GM12873 (cell line): ENCODE measurements around the gene CSNK2A3.

ENCODE experiments used
- TF ChIP-seq, protein P1 (sequence below): IDR thresholded peaks from 2 replicates; pipeline ENCODE4 v1.5.1; 2012; ENCODE audit warnings: low read depth, mild to moderate bottlenecking, moderate library complexity, low read length, control low read depth; ENCODE audit not compliant: insufficient read depth; ENCODE audit errors: missing control alignments

Gene CSNK2A3

DNA sequence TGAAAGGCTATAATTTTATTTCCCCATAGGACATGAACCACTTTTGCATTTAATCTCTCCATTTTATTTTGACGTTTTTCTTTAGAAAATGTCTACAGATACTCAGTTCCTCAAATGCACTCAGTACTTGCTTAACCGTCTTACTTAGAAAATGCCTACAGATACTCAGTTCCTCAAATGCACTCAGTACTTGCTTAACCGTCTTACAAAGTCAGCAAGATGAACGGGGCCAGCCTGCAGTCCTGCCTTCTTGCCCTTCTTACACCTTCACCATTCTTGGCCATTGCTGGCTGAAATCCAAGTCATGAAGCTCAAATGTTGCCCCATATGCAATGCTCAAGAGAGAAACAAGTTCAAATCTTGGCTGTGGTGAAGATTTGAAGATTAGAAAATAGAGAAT, 34.1 kb downstream of the CSNK2A3 start:
- TF ChIP-seq, protein P1, sequence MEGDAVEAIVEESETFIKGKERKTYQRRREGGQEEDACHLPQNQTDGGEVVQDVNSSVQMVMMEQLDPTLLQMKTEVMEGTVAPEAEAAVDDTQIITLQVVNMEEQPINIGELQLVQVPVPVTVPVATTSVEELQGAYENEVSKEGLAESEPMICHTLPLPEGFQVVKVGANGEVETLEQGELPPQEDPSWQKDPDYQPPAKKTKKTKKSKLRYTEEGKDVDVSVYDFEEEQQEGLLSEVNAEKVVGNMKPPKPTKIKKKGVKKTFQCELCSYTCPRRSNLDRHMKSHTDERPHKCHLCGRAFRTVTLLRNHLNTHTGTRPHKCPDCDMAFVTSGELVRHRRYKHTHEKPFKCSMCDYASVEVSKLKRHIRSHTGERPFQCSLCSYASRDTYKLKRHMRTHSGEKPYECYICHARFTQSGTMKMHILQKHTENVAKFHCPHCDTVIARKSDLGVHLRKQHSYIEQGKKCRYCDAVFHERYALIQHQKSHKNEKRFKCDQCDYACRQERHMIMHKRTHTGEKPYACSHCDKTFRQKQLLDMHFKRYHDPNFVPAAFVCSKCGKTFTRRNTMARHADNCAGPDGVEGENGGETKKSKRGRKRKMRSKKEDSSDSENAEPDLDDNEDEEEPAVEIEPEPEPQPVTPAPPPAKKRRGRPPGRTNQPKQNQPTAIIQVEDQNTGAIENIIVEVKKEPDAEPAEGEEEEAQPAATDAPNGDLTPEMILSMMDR, result no peak

DNA sequence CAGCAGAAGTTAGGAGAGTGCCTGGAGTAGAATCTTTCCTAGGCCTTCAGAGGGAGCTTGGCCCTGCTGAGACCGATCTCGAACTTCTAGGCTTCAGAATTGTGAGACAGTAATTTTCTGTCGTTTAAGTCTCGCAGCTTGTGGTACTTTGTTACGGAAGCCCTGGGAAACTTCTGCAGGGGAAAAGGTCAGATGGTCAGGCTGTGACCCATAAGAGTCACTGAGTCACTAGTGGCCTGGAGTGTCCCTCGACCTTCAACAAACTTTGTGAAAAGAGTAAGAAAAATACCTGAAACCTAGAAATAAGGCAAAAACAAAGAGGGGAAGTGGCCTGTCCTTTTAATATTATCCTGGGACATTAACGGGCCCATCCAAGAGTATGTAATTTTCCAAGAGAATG, 34.6 kb downstream of the CSNK2A3 start:
- TF ChIP-seq, protein P1, result no peak

DNA sequence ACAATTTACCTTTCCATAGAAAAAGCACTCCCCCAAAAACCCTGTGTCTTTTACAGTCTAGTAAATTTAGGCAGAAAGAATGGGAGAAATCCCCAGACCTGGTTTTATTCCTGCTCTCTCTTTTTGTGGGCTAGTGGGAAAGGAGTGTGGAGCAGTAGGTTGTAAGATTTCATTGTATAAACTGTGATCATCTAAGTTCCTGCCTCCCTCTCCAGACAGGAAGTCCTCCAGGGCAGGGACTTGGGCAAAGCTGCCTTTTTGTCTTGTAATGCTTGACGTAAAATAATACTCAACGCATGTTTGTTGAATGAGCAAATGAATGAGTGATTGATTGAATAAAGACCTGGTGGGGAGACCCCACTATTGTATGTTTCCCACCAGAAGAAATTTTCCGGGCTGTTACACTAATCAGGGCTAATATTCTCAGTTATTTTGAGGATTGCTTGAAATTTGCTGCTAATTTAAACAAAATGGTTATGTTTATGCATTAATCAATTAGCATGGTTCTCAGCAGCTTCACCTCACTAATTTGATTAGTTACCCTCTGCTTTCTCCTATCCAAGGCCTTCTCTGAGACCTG, 36.3 kb downstream of the CSNK2A3 start:
- TF ChIP-seq, protein P1, result no peak

DNA sequence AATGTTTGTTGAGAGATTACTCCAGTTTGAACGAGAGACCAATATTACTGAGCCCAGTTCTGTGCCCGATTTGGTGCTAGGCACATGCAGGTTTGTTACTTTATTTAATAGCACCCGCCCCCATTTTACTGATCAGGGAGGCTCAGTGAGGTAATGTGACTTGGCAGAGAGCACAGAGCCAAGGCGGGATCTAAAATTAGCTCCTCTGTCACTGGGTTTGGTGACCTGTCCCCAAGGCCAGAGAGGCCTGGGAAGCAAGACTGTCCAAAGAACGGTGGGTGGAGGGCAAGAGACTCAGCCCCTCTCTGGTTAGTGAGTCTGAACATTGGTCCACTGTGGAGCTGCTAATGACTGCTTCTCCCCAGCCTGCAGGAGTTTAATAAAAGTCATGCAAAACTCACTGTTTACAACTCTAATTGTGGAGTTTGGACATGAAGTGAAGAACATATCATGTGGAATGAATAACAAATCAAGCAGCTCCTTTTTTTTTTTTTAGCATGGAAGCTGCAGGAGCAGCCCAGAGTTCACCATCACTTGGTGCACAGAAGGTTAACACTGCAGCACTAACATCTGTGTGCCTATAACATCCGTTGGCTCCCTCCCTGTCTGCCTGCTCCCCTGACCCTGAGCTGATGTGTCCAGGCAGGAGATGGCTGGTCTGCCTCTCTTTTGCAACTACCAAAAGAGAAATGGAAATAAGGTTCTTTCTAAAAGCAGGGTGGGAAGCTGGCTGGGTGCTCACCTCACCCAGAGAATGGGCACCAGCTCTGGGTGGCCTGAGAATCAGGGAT, 39.0 kb downstream of the CSNK2A3 start:
- TF ChIP-seq, protein P1, result no peak

DNA sequence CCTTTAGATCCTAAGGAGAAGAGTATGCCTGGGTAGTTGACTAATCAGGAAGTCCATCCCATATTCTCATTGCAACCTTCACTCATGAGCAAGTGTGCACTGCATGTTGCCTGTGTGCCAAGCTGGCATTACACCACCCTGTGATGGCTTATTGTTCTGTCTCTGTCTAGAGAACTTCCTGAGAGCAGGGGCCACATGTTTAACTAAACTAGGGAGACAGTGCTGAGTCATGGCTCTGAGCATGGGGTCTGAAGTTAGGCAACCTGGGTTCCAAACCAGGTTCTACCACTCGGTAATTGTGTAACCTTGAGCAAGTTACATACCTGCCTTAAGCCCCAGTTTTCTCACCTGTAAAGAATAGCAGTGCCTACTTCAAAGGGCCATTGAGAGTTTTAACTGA, 39.6 kb downstream of the CSNK2A3 start:
- TF ChIP-seq, protein P1, result no peak

DNA sequence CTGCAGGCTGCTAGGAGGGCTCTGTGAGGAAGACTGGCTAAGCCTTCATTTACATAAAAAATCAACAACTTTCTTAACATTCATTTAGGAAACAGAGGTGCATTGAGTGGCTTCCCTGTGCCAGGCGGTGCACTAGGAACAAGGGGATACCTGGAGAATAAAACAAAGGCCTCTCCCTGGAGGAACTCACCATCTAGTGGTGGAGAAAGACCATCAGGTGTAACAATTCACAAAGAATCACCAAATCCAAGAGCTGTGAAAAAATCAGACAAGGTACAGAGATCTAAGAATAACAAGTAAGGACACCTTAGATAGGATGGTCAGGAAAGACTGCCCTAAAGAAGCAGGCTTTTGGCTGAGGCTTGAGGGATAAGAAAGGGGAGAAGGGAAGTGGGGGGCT, 40.3 kb downstream of the CSNK2A3 start:
- TF ChIP-seq, protein P1, result no peak

DNA sequence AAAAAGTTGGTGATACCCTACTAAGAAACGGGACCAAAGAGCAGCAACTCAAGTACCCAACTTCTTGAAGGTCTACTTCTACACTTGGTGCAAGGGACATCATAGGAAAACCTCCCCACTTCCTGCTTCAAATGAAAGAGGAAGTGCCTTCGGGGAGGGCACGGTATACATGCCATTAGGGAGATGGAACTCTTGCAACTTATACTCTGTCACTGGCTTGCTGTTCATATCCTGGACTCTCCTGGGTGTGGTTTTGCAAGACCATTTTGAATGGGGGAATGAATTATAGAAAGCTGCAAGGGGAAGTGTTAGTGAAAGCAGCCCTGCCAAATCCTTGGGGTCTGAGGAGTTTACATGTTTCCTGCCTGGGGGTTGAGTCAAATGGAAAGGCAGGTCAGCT, 41.9 kb downstream of the CSNK2A3 start:
- TF ChIP-seq, protein P1, result no peak
